H9 (cell line): ENCODE data around the gene PUM1. TPM values are rescaled to one million over a fixed set of nuclear protein-coding genes. Genes with fewer than 3 reads are reported as not detected.

Experiments
- DNase-seq: peaks from one replicate; pipeline ENCODE4 v3.0.0-alpha.2; 2017
- H2AFZ ChIP-seq: one replicate; pipeline ENCODE4 v1.6.1; 2013; ENCODE audit warnings: mild to moderate bottlenecking, low read length, control low read depth, moderate library complexity
- H2AK5ac ChIP-seq: 2 replicates; pipeline ENCODE4 v1.6.1; 2013; ENCODE audit warnings: low read length, control low read depth, mixed read lengths; ENCODE audit not compliant: insufficient read length
- H2BK120ac ChIP-seq: one replicate; pipeline ENCODE4 v1.6.1; 2013; ENCODE audit warnings: low read depth, mild to moderate bottlenecking, low read length, control low read depth, inconsistent platforms; ENCODE audit not compliant: poor library complexity, severe bottlenecking
- H2BK12ac ChIP-seq: 2 replicates; pipeline ENCODE4 v1.6.1; 2013; ENCODE audit warnings: low read length, control low read depth, mixed read lengths, low read depth; ENCODE audit not compliant: insufficient read length
- H2BK15ac ChIP-seq: 2 replicates; pipeline ENCODE4 v1.6.1; 2013; ENCODE audit warnings: low read depth, low read length, control low read depth
- H2BK20ac ChIP-seq: one replicate; pipeline ENCODE4 v1.6.1; 2013; ENCODE audit warnings: low read depth, mild to moderate bottlenecking, low read length, control low read depth, inconsistent platforms; ENCODE audit not compliant: poor library complexity, severe bottlenecking
- H2BK5ac ChIP-seq: 2 replicates; pipeline ENCODE4 v1.6.1; 2013; ENCODE audit warnings: low read length, control low read depth, mixed read lengths; ENCODE audit not compliant: insufficient read length
- H3K14ac ChIP-seq: 2 replicates; pipeline ENCODE4 v1.6.1; 2013; ENCODE audit warnings: low read length, control low read depth; ENCODE audit not compliant: insufficient read depth
- H3K18ac ChIP-seq: 2 replicates; pipeline ENCODE4 v1.6.1; 2013; ENCODE audit warnings: low read depth, mild to moderate bottlenecking, mixed read lengths, low read length, control low read depth; ENCODE audit not compliant: insufficient read length
- H3K23ac ChIP-seq: 2 replicates; pipeline ENCODE4 v1.6.1; 2013; ENCODE audit warnings: low read length, control low read depth, mixed read lengths, low read depth; ENCODE audit not compliant: insufficient read length
- H3K23me2 ChIP-seq: 2 replicates; pipeline ENCODE4 v1.6.1; 2013; ENCODE audit warnings: low read depth, mild to moderate bottlenecking, mixed read lengths, low read length, control low read depth; ENCODE audit not compliant: insufficient read length, poor library complexity, severe bottlenecking
- H3K27ac ChIP-seq: 2 replicates; pipeline ENCODE4 v1.5.1; 2013; ENCODE audit warnings: low read length, control low read depth, mixed read lengths, low read depth; ENCODE audit not compliant: insufficient read length
- H3K27me3 ChIP-seq: 2 replicates; pipeline ENCODE4 v1.6.1; 2013; ENCODE audit warnings: low read length, control low read depth, inconsistent platforms; ENCODE audit not compliant: insufficient read depth
- H3K4ac ChIP-seq: 2 replicates; pipeline ENCODE4 v1.6.1; 2013; ENCODE audit warnings: low read depth, mild to moderate bottlenecking, control low read depth, inconsistent platforms, low read length, moderate library complexity
- H3K4me1 ChIP-seq: 2 replicates; pipeline ENCODE4 v1.6.1; 2013; ENCODE audit warnings: low read length, control low read depth, inconsistent platforms; ENCODE audit not compliant: insufficient read depth
- H3K4me2 ChIP-seq: 2 replicates; pipeline ENCODE4 v1.6.1; 2013; ENCODE audit warnings: low read length, control low read depth, mixed read lengths; ENCODE audit not compliant: insufficient read length, insufficient read depth
- H3K56ac ChIP-seq: 2 replicates; pipeline ENCODE4 v1.6.1; 2013; ENCODE audit warnings: low read depth, mild to moderate bottlenecking, mixed read lengths, low read length, control low read depth; ENCODE audit not compliant: insufficient read length
- H3K79me1 ChIP-seq: 2 replicates; pipeline ENCODE4 v1.6.1; 2013; ENCODE audit warnings: low read depth, mild to moderate bottlenecking, moderate library complexity, low read length, control low read depth, inconsistent platforms; ENCODE audit not compliant: insufficient read depth, poor library complexity, severe bottlenecking
- H3K79me2 ChIP-seq: 2 replicates; pipeline ENCODE4 v1.6.1; 2013; ENCODE audit warnings: low read length, control low read depth, inconsistent platforms; ENCODE audit not compliant: insufficient read depth
- H3K9ac ChIP-seq: 2 replicates; pipeline ENCODE4 v1.6.1; 2013; ENCODE audit warnings: low read length, control low read depth, mixed read lengths; ENCODE audit not compliant: insufficient read length; ENCODE audit errors: extremely low read depth
- H3K9me3 ChIP-seq: one replicate; pipeline ENCODE4 v1.6.1; 2013; ENCODE audit warnings: low read depth, low read length, inconsistent platforms; ENCODE audit not compliant: control insufficient read depth
- H3T11ph ChIP-seq: one replicate; pipeline ENCODE4 v1.6.1; 2013; ENCODE audit warnings: mild to moderate bottlenecking, low read length, control low read depth, inconsistent platforms
- H4K20me1 ChIP-seq: one replicate; pipeline ENCODE4 v1.6.1; 2013; ENCODE audit not compliant: control insufficient read depth, insufficient read length, insufficient read depth
- H4K5ac ChIP-seq: 2 replicates; pipeline ENCODE4 v1.6.1; 2013; ENCODE audit warnings: low read depth, mild to moderate bottlenecking, mixed read lengths, low read length, control low read depth; ENCODE audit not compliant: insufficient read length
- H4K8ac ChIP-seq: replicated peaks from 2 replicates; pipeline ENCODE4 v1.6.1; 2013; ENCODE audit warnings: low read length, control low read depth, mixed read lengths, low read depth; ENCODE audit not compliant: insufficient read length
- H4K91ac ChIP-seq: 2 replicates; pipeline ENCODE4 v1.6.1; 2013; ENCODE audit warnings: low read depth, mild to moderate bottlenecking, moderate library complexity, mixed read lengths, low read length, control low read depth; ENCODE audit not compliant: insufficient read length
- H3K27ac Mint-ChIP-seq, 3 experiments: 2 replicates in 2 of 3; 3 replicates in 1 of 3; pipeline ENCODE4 v1.8.0; 2020 to 2021; ENCODE audit warnings: mixed read lengths in 3 of 3, mild to moderate bottlenecking in 1 of 3, moderate library complexity in 1 of 3
- H3K27me3 Mint-ChIP-seq: 2 replicates; pipeline ENCODE4 v1.8.0; 2021; ENCODE audit warnings: low read depth, mild to moderate bottlenecking, moderate library complexity, mixed read lengths
- H3K36me3 Mint-ChIP-seq, 3 experiments: 2 replicates in 2 of 3; 3 replicates in 1 of 3; pipeline ENCODE4 v1.8.0; 2020 to 2021; ENCODE audit warnings: low read depth in 3 of 3, mixed read lengths in 3 of 3; ENCODE audit not compliant: insufficient read depth in 1 of 3
- H3K4me1 Mint-ChIP-seq, 2 experiments: 2 replicates each; pipeline ENCODE4 v1.8.0; 2020; ENCODE audit warnings: mixed read lengths in 2 of 2
- H3K4me3 Mint-ChIP-seq, 2 experiments: 2 replicates in 1 of 2; 3 replicates in 1 of 2; pipeline ENCODE4 v1.8.0; 2020 to 2021; ENCODE audit warnings: mild to moderate bottlenecking in 2 of 2, mixed read lengths in 2 of 2, moderate library complexity in 1 of 2
- H3K9me3 Mint-ChIP-seq, 2 experiments: 2 replicates in 1 of 2; 3 replicates in 1 of 2; pipeline ENCODE4 v1.8.0; 2020; ENCODE audit warnings: mild to moderate bottlenecking in 2 of 2, mixed read lengths in 2 of 2, moderate library complexity in 1 of 2
- WGBS: extraction: QIAGEN DNeasy Blood & Tissue Kit; methylation state at CpG from one replicate; pipeline ENCODE4 v1.1.7; 2013; ENCODE audit warnings: missing lambda C conversion rate, low lambda C conversion rate, mixed read lengths; ENCODE audit not compliant: insufficient read length; ENCODE audit errors: extremely low coverage; 5-methylcytosine and 5-hydroxymethylcytosine counted together
- total RNA-seq: library from RNA; stranded (reverse); gene quantifications from 2 replicates; pipeline ENCODE4 v1.2.1, GENCODE V29; 2021
- TF ChIP-seq, protein P1 (sequence below): fragments of 200-600 bp; sonication (generic); conservative IDR thresholded peaks from 3 replicates; pipeline ENCODE4 v1.8.0; 2021; ENCODE audit warnings: antibody characterized with exemption, mild to moderate bottlenecking

The PUM1 gene
- total RNA-seq, 1 experiment from 2014 or later = 164 TPM

DNA sequence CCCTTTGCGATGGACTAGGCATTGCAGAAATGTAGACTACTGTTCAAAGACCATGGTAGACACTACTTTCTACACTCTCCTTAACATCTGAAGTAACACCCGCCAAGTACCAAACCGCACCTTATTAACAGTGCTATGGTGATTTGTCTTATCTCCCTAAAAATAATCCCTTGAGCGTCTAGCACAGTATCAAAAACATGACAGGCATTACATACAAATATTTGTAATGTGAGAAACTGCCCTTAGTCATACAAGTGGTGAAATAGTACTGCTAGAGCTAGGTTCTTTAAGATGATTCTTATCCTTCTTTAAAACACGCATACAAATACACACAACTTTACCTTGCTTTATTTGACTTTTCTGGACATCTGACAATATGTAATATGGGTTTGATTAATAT, 27.2 kb downstream of the PUM1 start:
- Histone ChIP-seq H3K56ac (no peak overlapping the region), H3K4ac (no peak overlapping the region), H4K5ac (no peak overlapping the region), H3K79me2 (peaks cover 65% of the 10 kb centered on the region), H3K9ac (no peak overlapping the region), H3K23ac (no peak overlapping the region), H3K4me2 (no peak overlapping the region), H2AFZ (no peak overlapping the region), H2AK5ac (no peak overlapping the region), H3K4me1 (no peaks in the 10 kb centered on the region; the same call in 1 of the 2 replicates), H4K20me1 (no peaks in the 10 kb centered on the region), H4K91ac (no peak overlapping the region), H3K9me3 (no peaks in the 10 kb centered on the region), H3T11ph (no peak overlapping the region), H3K27me3 (no peaks in the 10 kb centered on the region), H3K18ac (no peak overlapping the region), H2BK5ac (no peak overlapping the region), H2BK12ac (no peak overlapping the region), H2BK120ac (no peak overlapping the region), H3K14ac (no peak overlapping the region), H2BK20ac (no peak overlapping the region), H3K27ac (no peak overlapping the region), H3K23me2 (no peaks in the 10 kb centered on the region), H3K79me1 (peaks cover 8% of the 10 kb centered on the region), H2BK15ac (no peak overlapping the region), H4K8ac (no peak overlapping the region)
- WGBS = no CpG with 5 or more reads among the region's 5 CpGs
- Mint-ChIP-seq H3K36me3 (peaks cover 4 to 46% (median 43%) of the 10 kb centered on the region in 3 experiments; a peak in 6 of 7 replicates), H3K9me3 (no peaks in the 10 kb centered on the region; a peak in 1 of 5 replicates), H3K4me3 (no peak overlapping the region), H3K4me1 (peaks cover 34 to 40% of the 10 kb centered on the region in 2 experiments), H3K27me3 (no peaks in the 10 kb centered on the region), H3K27ac (peak overlapping the region in 1 of 3 experiments; percentile 56; a peak in 3 of 7 replicates)
- DNase-seq = no peak
- TF ChIP-seq, protein P1, sequence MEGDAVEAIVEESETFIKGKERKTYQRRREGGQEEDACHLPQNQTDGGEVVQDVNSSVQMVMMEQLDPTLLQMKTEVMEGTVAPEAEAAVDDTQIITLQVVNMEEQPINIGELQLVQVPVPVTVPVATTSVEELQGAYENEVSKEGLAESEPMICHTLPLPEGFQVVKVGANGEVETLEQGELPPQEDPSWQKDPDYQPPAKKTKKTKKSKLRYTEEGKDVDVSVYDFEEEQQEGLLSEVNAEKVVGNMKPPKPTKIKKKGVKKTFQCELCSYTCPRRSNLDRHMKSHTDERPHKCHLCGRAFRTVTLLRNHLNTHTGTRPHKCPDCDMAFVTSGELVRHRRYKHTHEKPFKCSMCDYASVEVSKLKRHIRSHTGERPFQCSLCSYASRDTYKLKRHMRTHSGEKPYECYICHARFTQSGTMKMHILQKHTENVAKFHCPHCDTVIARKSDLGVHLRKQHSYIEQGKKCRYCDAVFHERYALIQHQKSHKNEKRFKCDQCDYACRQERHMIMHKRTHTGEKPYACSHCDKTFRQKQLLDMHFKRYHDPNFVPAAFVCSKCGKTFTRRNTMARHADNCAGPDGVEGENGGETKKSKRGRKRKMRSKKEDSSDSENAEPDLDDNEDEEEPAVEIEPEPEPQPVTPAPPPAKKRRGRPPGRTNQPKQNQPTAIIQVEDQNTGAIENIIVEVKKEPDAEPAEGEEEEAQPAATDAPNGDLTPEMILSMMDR = no peak
